Body of pancreas (tissue), 4 donors: Measurements from ENCODE around the gene ARHGAP24. TPM values are rescaled to one million over a fixed set of nuclear protein-coding genes. Genes with fewer than 3 reads are reported as not detected.

Source experiments
- ATAC-seq: fragments of 150-250 bp; one replicate; pipeline ENCODE4 v1.9.1; 2016
- DNase-seq, 4 donors: peaks; one replicate each; pipeline ENCODE4 v3.0.0-alpha.2; 2019
- H3K27ac ChIP-seq, 4 donors: fragments of 200-600 bp; sonication (generic); 1 replicate in 3 of 4; 2 replicates in 1 of 4; pipeline versions ENCODE4 v1.5.1 to v1.6.1; 2016 to 2019; ENCODE audit warnings: mild to moderate bottlenecking in 1 of 4, mixed read lengths in 1 of 4, moderate library complexity in 1 of 4
- H3K27me3 ChIP-seq, 2 donors: fragments of 200-600 bp; sonication (generic); one replicate each; pipeline ENCODE4 v1.6.0; 2016; ENCODE audit warnings: mild to moderate bottlenecking in 1 of 2
- H3K36me3 ChIP-seq, 2 donors: fragments of 200-600 bp; sonication (generic); replicated peaks in 1 of 2; 2 replicates each; pipeline ENCODE4 v1.5.1; 2016; ENCODE audit warnings: low read depth in 2 of 2; ENCODE audit not compliant: insufficient read depth in 1 of 2
- H3K4me1 ChIP-seq: fragments of 200-600 bp; sonication (generic); one replicate; pipeline ENCODE4 v1.6.0; 2016
- H3K4me3 ChIP-seq, 2 donors: fragments of 200-600 bp; sonication (generic); 1 replicate in 1 of 2; 2 replicates in 1 of 2; pipeline ENCODE4 v1.5.1; 2016 to 2019
- H3K9me3 ChIP-seq, 3 donors: fragments of 200-600 bp; sonication (generic); 1 replicate in 2 of 3; 2 replicates in 1 of 3; pipeline ENCODE4 v1.5.1; 2016
- POLR2A ChIP-seq, 3 donors: fragments of 450-650 bp; IDR thresholded peaks; one replicate each; pipeline ENCODE4 v1.6.1; 2016; ENCODE audit warnings: antibody characterized with exemption in 3 of 3, mild to moderate bottlenecking in 2 of 3
- WGBS, 2 donors: methylation state at CpG; one replicate each; pipeline ENCODE4 v1.1.5; 2017; 5-methylcytosine and 5-hydroxymethylcytosine counted together
- intact Hi-C: fragments of 100-400 bp; cut with DNase I; formaldehyde crosslinking; loops from one replicate; pipeline ENCODE4 v1.15.1; 2023
- total RNA-seq, 2 donors: library from RNA; depleted of rRNA; stranded (reverse); fragments of >200 nt; gene quantifications; one replicate each; pipeline ENCODE4 v1.1.0, GENCODE V29; 2016
- TF ChIP-seq, protein P1 (sequence below), 7 experiments: fragments of 450-650 bp in 4 of 7; fragments of 200-600 bp in 3 of 7; sonication (generic) in 3 of 7; IDR thresholded peaks; one replicate each; pipeline ENCODE4 v1.5.1; 2016 to 2019; ENCODE audit warnings: antibody characterized with exemption in 7 of 7

ARHGAP24 gene
- total RNA-seq, 2 donors from 2014 or later: 43.3 to 113 TPM

DNA sequence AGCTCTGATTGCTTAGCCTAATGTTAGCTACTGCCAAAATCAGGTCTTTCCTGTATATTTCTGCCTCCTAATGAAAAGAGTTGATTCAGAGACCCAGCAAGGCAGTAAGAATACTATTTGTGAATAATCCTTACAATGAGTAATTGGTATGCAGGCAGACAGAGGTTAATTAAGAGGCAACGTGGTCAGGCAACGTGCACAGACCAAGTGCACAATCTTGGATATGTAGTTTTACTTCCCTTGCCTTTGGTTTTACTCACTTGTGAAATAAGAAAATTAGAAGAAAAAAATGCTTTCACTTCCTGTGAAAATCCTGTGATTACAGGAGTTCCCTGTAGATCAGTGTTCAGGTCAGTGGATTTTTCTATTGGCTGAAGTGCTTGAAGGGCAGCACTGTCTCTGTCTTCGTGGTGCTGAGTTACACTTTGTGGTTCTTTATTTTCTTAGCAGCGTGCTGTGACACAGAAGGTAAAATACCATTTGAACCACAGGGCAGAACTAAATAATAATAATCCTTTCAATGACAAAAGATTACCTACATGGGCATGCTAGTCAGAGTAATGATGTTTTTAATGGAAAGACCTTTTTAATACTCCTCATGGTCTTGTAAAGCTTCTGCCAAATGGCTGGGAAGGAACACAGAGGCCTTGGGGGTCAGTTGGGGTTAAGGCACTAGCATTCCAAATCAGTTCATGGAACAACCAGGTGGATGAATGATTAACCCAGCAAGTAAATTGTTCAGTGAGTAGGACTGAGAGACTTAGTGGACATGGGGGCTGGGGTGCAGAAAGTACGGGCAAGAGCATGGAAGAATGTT, 454.0 kb downstream of the ARHGAP24 start:
- Histone ChIP-seq H3K27me3 (no peaks in the 10 kb centered on the region), H3K4me1 (peaks cover 70% of the 10 kb centered on the region), H3K27ac (peak overlapping the region; percentile 73 to 88 (median 78)), H3K36me3 (no peaks in the 10 kb centered on the region), H3K9me3 (no peaks in the 10 kb centered on the region), H3K4me3 (no peak overlapping the region)
- ATAC-seq (peak; percentile 95), DNase-seq (peak; percentile 55 to 81 (median 64))
- WGBS, 2 donors: 6 to 13% methylated on average over 5 of the region's 5 CpGs
- intact Hi-C loops: no loop called here
- TF ChIP-seq POLR2A (IDR thresholded peaks at IDR 0.05): peak in 1 of 3 donors; percentile 38
- TF ChIP-seq, protein P1, sequence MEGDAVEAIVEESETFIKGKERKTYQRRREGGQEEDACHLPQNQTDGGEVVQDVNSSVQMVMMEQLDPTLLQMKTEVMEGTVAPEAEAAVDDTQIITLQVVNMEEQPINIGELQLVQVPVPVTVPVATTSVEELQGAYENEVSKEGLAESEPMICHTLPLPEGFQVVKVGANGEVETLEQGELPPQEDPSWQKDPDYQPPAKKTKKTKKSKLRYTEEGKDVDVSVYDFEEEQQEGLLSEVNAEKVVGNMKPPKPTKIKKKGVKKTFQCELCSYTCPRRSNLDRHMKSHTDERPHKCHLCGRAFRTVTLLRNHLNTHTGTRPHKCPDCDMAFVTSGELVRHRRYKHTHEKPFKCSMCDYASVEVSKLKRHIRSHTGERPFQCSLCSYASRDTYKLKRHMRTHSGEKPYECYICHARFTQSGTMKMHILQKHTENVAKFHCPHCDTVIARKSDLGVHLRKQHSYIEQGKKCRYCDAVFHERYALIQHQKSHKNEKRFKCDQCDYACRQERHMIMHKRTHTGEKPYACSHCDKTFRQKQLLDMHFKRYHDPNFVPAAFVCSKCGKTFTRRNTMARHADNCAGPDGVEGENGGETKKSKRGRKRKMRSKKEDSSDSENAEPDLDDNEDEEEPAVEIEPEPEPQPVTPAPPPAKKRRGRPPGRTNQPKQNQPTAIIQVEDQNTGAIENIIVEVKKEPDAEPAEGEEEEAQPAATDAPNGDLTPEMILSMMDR (IDR thresholded peaks at IDR 0.05): no peak

- Histone ChIP-seq H3K36me3 (no peaks in the 10 kb centered on the region), H3K27me3 (no peaks in the 10 kb centered on the region), H3K9me3 (no peaks in the 10 kb centered on the region), H3K4me3 (no peak overlapping the region), H3K27ac (peak overlapping the region; percentile 73 to 88 (median 78)), H3K4me1 (peaks cover 70% of the 10 kb centered on the region)
- 2 to 3% methylated on average over 10 of the region's 10 CpGs for WGBS, 2 donors
- DNase-seq (peak; percentile 49 to 72 (median 55)), ATAC-seq (peak; percentile 72)
- intact Hi-C loops: no loop called here
- TF ChIP-seq, protein P1 (IDR thresholded peaks at IDR 0.05): peak in 2 of 7 experiments; percentile 8 to 9
- peak in 1 of 3 donors; percentile 47 for TF ChIP-seq POLR2A (IDR thresholded peaks at IDR 0.05)
These were observed 455.2 kb downstream of the ARHGAP24 start for GRCh38 chr4:85929961-85930665.

- Histone ChIP-seq H3K36me3 (no peaks in the 10 kb centered on the region), H3K27me3 (no peaks in the 10 kb centered on the region), H3K9me3 (no peaks in the 10 kb centered on the region), H3K27ac (peak overlapping the region in 3 of 4 donors; percentile 77 to 88 (median 80)), H3K4me3 (no peak overlapping the region), H3K4me1 (peaks cover 69% of the 10 kb centered on the region)
- ATAC-seq (no peak), DNase-seq (peak in 1 of 4 donors; percentile 25)
- TF ChIP-seq, protein P1 (IDR thresholded peaks at IDR 0.05): no peak
- no peak for TF ChIP-seq POLR2A (IDR thresholded peaks at IDR 0.05)
- intact Hi-C loops: no loop called here
- 53 to 66% methylated on average over 18 of the region's 18 CpGs for WGBS, 2 donors
These were observed 457.7 kb downstream of the ARHGAP24 start for GRCh38 chr4:85932500-85933290.

DNA sequence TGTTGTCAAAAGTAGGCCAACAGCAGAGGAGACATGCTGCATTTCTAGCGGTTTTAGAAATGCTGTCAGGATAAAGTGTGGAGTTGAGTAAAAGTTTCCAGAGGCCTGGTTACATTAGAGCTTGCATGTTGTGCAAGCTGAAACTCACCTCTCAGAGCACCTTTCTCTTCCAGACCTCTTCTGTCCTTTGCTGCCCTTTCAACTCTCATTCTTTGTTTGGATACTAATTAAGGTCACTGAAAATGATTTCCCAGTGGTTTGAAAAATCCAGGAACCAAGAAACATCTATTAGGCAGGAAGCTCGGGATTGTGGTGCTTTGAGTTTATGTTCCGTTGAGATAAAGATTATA, 458.3 kb downstream of the ARHGAP24 start:
- H3K4me1 ChIP-seq: peaks cover 69% of the 10 kb centered on the region
- H3K4me3 ChIP-seq: no peak overlapping the region
- intact Hi-C loops: no loop called here
- WGBS, 2 donors: 76 to 78% methylated on average over 3 of the region's 3 CpGs
- ATAC-seq (no peak), DNase-seq (no peak)
- H3K36me3 ChIP-seq: no peaks in the 10 kb centered on the region
- no peaks in the 10 kb centered on the region for H3K9me3 ChIP-seq
- TF ChIP-seq, protein P1 (IDR thresholded peaks at IDR 0.05): no peak
- no peak for TF ChIP-seq POLR2A (IDR thresholded peaks at IDR 0.05)
- no peaks in the 10 kb centered on the region for H3K27me3 ChIP-seq
- H3K27ac ChIP-seq: peak overlapping the region in 1 of 4 donors; percentile 88
